K562 (cell line): Measurements from ENCODE around the gene PPA1. TPM values are rescaled to one million over a fixed set of nuclear protein-coding genes. Genes with fewer than 3 reads are reported as not detected.

Experiments
- ATF2 ChIP-seq: sonication (generic); formaldehyde crosslinking; IDR thresholded peaks from 2 replicates; pipeline ENCODE4 v1.8.1; 2022; ENCODE audit warnings: missing genetic modification reagents
- ATF3 ChIP-seq, 2 experiments: fragments of 450-650 bp in 1 of 2; sonication (generic) in 1 of 2; formaldehyde crosslinking in 1 of 2; IDR thresholded peaks in 1 of 2; conservative IDR thresholded peaks in 1 of 2; 2 replicates each; pipeline versions ENCODE4 v1.6.1 to v1.8.1; 2016 to 2023; ENCODE audit warnings: mild to moderate bottlenecking in 2 of 2, moderate library complexity in 2 of 2, inconsistent platforms in 1 of 2, missing genetic modification reagents in 1 of 2
- BRD9 ChIP-seq: fragments of 450-650 bp; IDR thresholded peaks from 2 replicates; pipeline ENCODE4 v1.6.1; 2018; ENCODE audit warnings: low read depth; ENCODE audit not compliant: partially characterized antibody
- EP300 ChIP-seq: IDR thresholded peaks from 2 replicates; pipeline ENCODE4 v1.6.1; 2012; ENCODE audit warnings: low read length, improper control_type of control experiment
- EP400 ChIP-seq: fragments of 450-650 bp; IDR thresholded peaks from 2 replicates; pipeline ENCODE4 v1.6.1; 2017; ENCODE audit warnings: antibody characterized with exemption, mild to moderate bottlenecking, moderate library complexity
- ESRRA ChIP-seq: fragments of 450-650 bp; IDR thresholded peaks from 2 replicates; pipeline ENCODE4 v1.6.1; 2014; ENCODE audit warnings: low read depth, mild to moderate bottlenecking, moderate library complexity, borderline replicate concordance
- PATZ1 ChIP-seq: fragments of 250-450 bp; sonication (Bioruptor Pico); IDR thresholded peaks from 2 replicates; pipeline ENCODE4 v1.5.0; 2020; ENCODE audit warnings: mild to moderate bottlenecking, borderline replicate concordance
- RAD21 ChIP-seq, 2 experiments: fragments of 250-450 bp in 1 of 2; fragments of 450-650 bp in 1 of 2; sonication (Bioruptor Pico) in 1 of 2; formaldehyde crosslinking in 1 of 2; IDR thresholded peaks in 1 of 2; conservative IDR thresholded peaks in 1 of 2; 2 replicates each; pipeline versions ENCODE4 v1.4.0 to v1.8.0; 2020 to 2022; ENCODE audit warnings: mild to moderate bottlenecking in 2 of 2, moderate library complexity in 1 of 2
- RBM17 ChIP-seq: fragments of 200-400 bp; formaldehyde crosslinking; IDR thresholded peaks from 2 replicates; pipeline ENCODE4 v1.6.1; 2017; ENCODE audit warnings: low read depth, mild to moderate bottlenecking, low read length, borderline replicate concordance
- SMARCA4 ChIP-seq: fragments of 450-650 bp; IDR thresholded peaks from 2 replicates; pipeline ENCODE4 v1.6.1; 2016
- SUPT5H ChIP-seq: fragments of 450-650 bp; IDR thresholded peaks from 2 replicates; pipeline ENCODE4 v1.6.1; 2016
- VEZF1 ChIP-seq: fragments of 200-800 bp; sonication (Bioruptor generic); IDR thresholded peaks from 2 replicates; pipeline ENCODE4 v1.6.1; 2017; ENCODE audit warnings: missing genetic modification characterization, missing compliant biosample characterization
- ZNF280B ChIP-seq: fragments of 250-450 bp; sonication (Bioruptor Pico); IDR thresholded peaks from 2 replicates; pipeline ENCODE4 v1.5.1; 2021; ENCODE audit warnings: mild to moderate bottlenecking
- ZNF431 ChIP-seq: sonication (generic); formaldehyde crosslinking; IDR thresholded peaks from 2 replicates; pipeline ENCODE4 v1.8.0; 2022; ENCODE audit warnings: mild to moderate bottlenecking, missing genetic modification reagents
- ZNF444 ChIP-seq: fragments of 250-450 bp; sonication (Bioruptor Pico); IDR thresholded peaks from 2 replicates; pipeline ENCODE4 v1.4.0; 2020; ENCODE audit warnings: mild to moderate bottlenecking, moderate library complexity
- ZNF639 ChIP-seq, 2 experiments: fragments of 200-800 bp in 1 of 2; sonication (Bioruptor generic) in 1 of 2; sonication (generic) in 1 of 2; formaldehyde crosslinking in 1 of 2; IDR thresholded peaks in 1 of 2; conservative IDR thresholded peaks in 1 of 2; 2 replicates each; pipeline versions ENCODE4 v1.5.0 to v1.6.1; 2016 to 2020; ENCODE audit warnings: missing compliant biosample characterization in 1 of 2, missing genetic modification characterization in 1 of 2, missing genetic modification reagents in 1 of 2
- polyA plus RNA-seq, 8 experiments: library from polyadenylated mRNA; depleted of rRNA in 4 of 8; stranded (reverse) in 5 of 8; unstranded in 3 of 8; fragments of >200 nt; fragmentation: Nextera tagmentation in 2 of 8; fragmentation: Illumina TruSeq in 1 of 8; extraction: Ambion mirVana in 2 of 8; extraction: Trizol in 1 of 8; gene quantifications; 2 replicates each; pipeline versions ENCODE4 v1.2.1 to v1.2.3, GENCODE V29; 2011 to 2014; ENCODE audit warnings: inconsistent platforms in 1 of 8, missing spikeins in 1 of 8
- total RNA-seq, 7 experiments: library from RNA; depleted of rRNA in 6 of 7; stranded (reverse); fragments of >200 nt in 6 of 7; fragmentation: Illumina TruSeq in 2 of 7; extraction: Trizol in 2 of 7; gene quantifications; 2 replicates each; pipeline versions ENCODE4 v1.2.1 to v1.2.3, GENCODE V29; 2011 to 2021; ENCODE audit warnings: low replicate concordance in 1 of 7

Gene PPA1
- total and polyA plus RNA-seq, 9 of the 15 experiments (the other 6 are each of a cell fraction or from before 2014, with no cell fraction given), result 301 to 635 (median 471) TPM

GRCh38 chr10:70233109-70233938, at the start of gene PPA1 (continued):
- TF ChIP-seq ESRRA, result peak; percentile 52; the same call in 1 of the 2 replicates
- TF ChIP-seq PATZ1, result no peak
- TF ChIP-seq EP300, result no peak; the same call in 1 of the 2 replicates
- TF ChIP-seq VEZF1, result peak; percentile 87
- 0 out of 4 replicates have a peak, but pooled peaks of 1 of the 2 experiments have one; percentile 6 for TF ChIP-seq RAD21 (CRISPR knock-in tag; conservative IDR thresholded peaks at IDR 0.05 in 1 of 2, IDR thresholded peaks at IDR 0.05 in 1 of 2)
- TF ChIP-seq ATF2, result no peak
- TF ChIP-seq ZNF431 (CRISPR knock-in tag), result peak; percentile 37; the same call in 1 of the 2 replicates
- 0 out of 2 replicates have a peak, but pooled peaks have one; percentile 53 for TF ChIP-seq ZNF444 (CRISPR knock-in tag)
- TF ChIP-seq SUPT5H, result peak; percentile 92
- no peak for TF ChIP-seq ATF3 (IDR thresholded peaks at IDR 0.05)
- 0 out of 2 replicates have a peak, but pooled peaks have one; percentile 20 for TF ChIP-seq ATF3 (CRISPR knock-in tag; conservative IDR thresholded peaks at IDR 0.05)
- TF ChIP-seq SMARCA4, result peak; percentile 84
- TF ChIP-seq RBM17, result no peak
- TF ChIP-seq ZNF280B (CRISPR knock-in tag), result no peak
- peak; percentile 98 for TF ChIP-seq EP400
- TF ChIP-seq BRD9, result peak; percentile 67
- peak in 1 of 2 experiments; percentile 79; a peak in 1 of 4 replicates for TF ChIP-seq ZNF639 (CRISPR knock-in tag; conservative IDR thresholded peaks at IDR 0.05 in 1 of 2, IDR thresholded peaks at IDR 0.05 in 1 of 2)
